ENCODE data around the gene EPB41L5.

- TF ChIP-seq CTCF (IDR thresholded peaks at IDR 0.05; ENCODE audit: poor library complexity) (no peak), EZH2phosphoT487 (IDR thresholded peaks at IDR 0.05; ENCODE audit: low read depth, severe bottlenecking, unreplicated experiment) (no peak), EZH2 (IDR thresholded peaks at IDR 0.05; ENCODE audit: borderline replicate concordance) (no peak)
These were observed 211.4 kb downstream of the EPB41L5 start for GRCh38 chr2:120224256-120224655.

Measured in hepatocyte (in vitro differentiated cells).